DOHH2 (cell line): ENCODE measurements around the gene WDTC1.
"Not testable (repeated sequence)": the region's sequence is repeated elsewhere in the genome, so short reads cannot be mapped to it uniquely, and the experiment has no call there.

ENCODE experiments used
- EZH2phosphoT487 ChIP-seq: fragments of 200-600 bp; sonication (generic); IDR thresholded peaks from 2 replicates; pipeline ENCODE4 v1.6.1; 2017; ENCODE audit warnings: borderline replicate concordance, mild to moderate bottlenecking, antibody characterized with exemption, low read length, moderate library complexity, mixed read lengths
- TF ChIP-seq, protein P1 (sequence below): fragments of 200-600 bp; sonication (generic); IDR thresholded peaks from one replicate; pipeline ENCODE4 v1.5.1; 2014; ENCODE audit warnings: antibody characterized with exemption, mild to moderate bottlenecking, low read depth, low read length; ENCODE audit not compliant: poor library complexity, severe bottlenecking

DNA sequence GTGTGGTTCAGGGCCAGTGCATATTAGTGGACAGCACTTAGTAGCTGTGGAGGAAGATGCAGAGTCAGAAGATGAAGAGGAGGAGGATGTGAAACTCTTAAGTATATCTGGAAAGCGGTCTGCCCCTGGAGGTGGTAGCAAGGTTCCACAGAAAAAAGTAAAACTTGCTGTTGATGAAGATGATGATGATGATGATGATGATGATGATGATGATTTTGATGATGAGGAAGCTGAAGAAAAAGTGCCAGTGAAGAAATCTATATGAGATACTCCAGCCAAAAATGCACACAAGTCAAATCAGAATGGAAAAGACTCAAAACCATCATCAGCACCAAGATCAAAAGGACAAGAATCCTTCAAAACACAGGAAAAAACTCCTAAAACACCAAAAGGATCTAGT, 27.2 kb upstream of the WDTC1 start:
- TF ChIP-seq, protein P1, sequence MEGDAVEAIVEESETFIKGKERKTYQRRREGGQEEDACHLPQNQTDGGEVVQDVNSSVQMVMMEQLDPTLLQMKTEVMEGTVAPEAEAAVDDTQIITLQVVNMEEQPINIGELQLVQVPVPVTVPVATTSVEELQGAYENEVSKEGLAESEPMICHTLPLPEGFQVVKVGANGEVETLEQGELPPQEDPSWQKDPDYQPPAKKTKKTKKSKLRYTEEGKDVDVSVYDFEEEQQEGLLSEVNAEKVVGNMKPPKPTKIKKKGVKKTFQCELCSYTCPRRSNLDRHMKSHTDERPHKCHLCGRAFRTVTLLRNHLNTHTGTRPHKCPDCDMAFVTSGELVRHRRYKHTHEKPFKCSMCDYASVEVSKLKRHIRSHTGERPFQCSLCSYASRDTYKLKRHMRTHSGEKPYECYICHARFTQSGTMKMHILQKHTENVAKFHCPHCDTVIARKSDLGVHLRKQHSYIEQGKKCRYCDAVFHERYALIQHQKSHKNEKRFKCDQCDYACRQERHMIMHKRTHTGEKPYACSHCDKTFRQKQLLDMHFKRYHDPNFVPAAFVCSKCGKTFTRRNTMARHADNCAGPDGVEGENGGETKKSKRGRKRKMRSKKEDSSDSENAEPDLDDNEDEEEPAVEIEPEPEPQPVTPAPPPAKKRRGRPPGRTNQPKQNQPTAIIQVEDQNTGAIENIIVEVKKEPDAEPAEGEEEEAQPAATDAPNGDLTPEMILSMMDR: not testable (repeated sequence)
- not testable (repeated sequence) for TF ChIP-seq EZH2phosphoT487
